Lower lobe of right lung (tissue), 2 donors: ENCODE measurements around the gene IFT22. TPM values are rescaled to one million over a fixed set of nuclear protein-coding genes. Genes with fewer than 3 reads are reported as not detected.

Source experiments
- ATAC-seq, 2 donors: fragments of 200-7000 bp; cut with Tn5 transposase; one replicate each; pipeline ENCODE4 v1.9.1; 2020 to 2022; ENCODE audit warnings: mild to moderate bottlenecking in 2 of 2, moderate library complexity in 2 of 2
- DNase-seq: peaks from one replicate; pipeline ENCODE4 v3.0.0-alpha.2; 2020
- H3K27ac ChIP-seq: fragments of 200-600 bp; one replicate; pipeline ENCODE4 v1.8.0; 2022
- H3K27me3 ChIP-seq: fragments of 200-600 bp; one replicate; pipeline ENCODE4 v1.8.0; 2022; ENCODE audit warnings: low read depth
- H3K36me3 ChIP-seq: fragments of 200-600 bp; one replicate; pipeline ENCODE4 v1.8.0; 2022; ENCODE audit warnings: mild to moderate bottlenecking
- H3K4me1 ChIP-seq: fragments of 200-600 bp; one replicate; pipeline ENCODE4 v1.8.0; 2022
- H3K4me3 ChIP-seq: fragments of 200-600 bp; one replicate; pipeline ENCODE4 v1.8.0; 2022; ENCODE audit warnings: mild to moderate bottlenecking
- H3K9me3 ChIP-seq: fragments of 200-600 bp; one replicate; pipeline ENCODE4 v1.8.0; 2022
- CTCF ChIP-seq: fragments of 200-600 bp; IDR thresholded peaks from one replicate; pipeline ENCODE4 v1.8.0; 2022; ENCODE audit warnings: antibody characterized with exemption, mild to moderate bottlenecking
- intact Hi-C: fragments of 100-400 bp; cut with DNase I; formaldehyde crosslinking; loops from one replicate; pipeline ENCODE4 v1.11.0; 2022
- total RNA-seq: library from RNA; stranded (reverse); fragmentation: NEBNext Ultra II Directional; extraction: Animal tissue kit (Norgen Biotek cat#: 25700); gene quantifications from one replicate; pipeline ENCODE4 v1.2.1, GENCODE V29; 2021
- donor health status: DM: no; HTN: yes; CAD: no; lungs with severe emphysema.

Gene IFT22
- total RNA-seq, 1 donor from 2014 or later: 19.4 TPM

GRCh38 chr7:101328159-101328558 is 6.5 kb upstream of the IFT22 start:
- intact Hi-C loops: no loop called here
- ATAC-seq (no peak), DNase-seq (no peak)
- no peak overlapping the region for H3K27ac ChIP-seq
- no peaks in the 10 kb centered on the region for H3K4me1 ChIP-seq
- H3K9me3 ChIP-seq: no peaks in the 10 kb centered on the region
- no peak for TF ChIP-seq CTCF
- H3K4me3 ChIP-seq: no peak overlapping the region
- peaks cover 3% of the 10 kb centered on the region for H3K27me3 ChIP-seq
- H3K36me3 ChIP-seq: no peaks in the 10 kb centered on the region

GRCh38 chr7:101319401-101319800 is 2.2 kb downstream of the IFT22 start:
- intact Hi-C loops: no loop called here

GRCh38 chr7:101315336-101315735 is 6.3 kb downstream of the IFT22 start:
- peak; percentile 64 for TF ChIP-seq CTCF
- intact Hi-C loops: no loop called here
- Histone ChIP-seq H3K9me3 (peaks cover 4% of the 10 kb centered on the region), H3K4me1 (no peaks in the 10 kb centered on the region), H3K36me3 (peaks cover 33% of the 10 kb centered on the region), H3K27me3 (no peaks in the 10 kb centered on the region), H3K27ac (no peak overlapping the region), H3K4me3 (no peak overlapping the region)
- no peak for DNase-seq
- no peak for ATAC-seq

More at GRCh38 chr7:101319401-101319800, 2.2 kb downstream of the IFT22 start:
- Histone ChIP-seq H3K27ac (no peak overlapping the region), H3K9me3 (no peaks in the 10 kb centered on the region), H3K36me3 (peaks cover 33% of the 10 kb centered on the region), H3K4me1 (peaks cover 11% of the 10 kb centered on the region), H3K27me3 (no peaks in the 10 kb centered on the region), H3K4me3 (no peak overlapping the region)
- TF ChIP-seq CTCF: no peak
- DNase-seq: no peak
- no peak for ATAC-seq

GRCh38 chr7:101308245-101309085 is 13.1 kb downstream of the IFT22 start:
- Histone ChIP-seq H3K27ac (no peak overlapping the region), H3K36me3 (no peaks in the 10 kb centered on the region), H3K27me3 (peaks cover 44% of the 10 kb centered on the region), H3K4me1 (peaks cover 6% of the 10 kb centered on the region), H3K4me3 (peak overlapping the region; percentile 53), H3K9me3 (peaks cover 8% of the 10 kb centered on the region)
- DNase-seq (peak; percentile 86), ATAC-seq (peak; percentile 95 to 98)
- TF ChIP-seq CTCF: no peak
- intact Hi-C loops: no loop called here

GRCh38 chr7:101306307-101306706 is 15.3 kb downstream of the IFT22 start:
- Histone ChIP-seq H3K9me3 (peaks cover 10% of the 10 kb centered on the region), H3K4me3 (no peak overlapping the region), H3K27me3 (peaks cover 65% of the 10 kb centered on the region), H3K36me3 (no peaks in the 10 kb centered on the region), H3K4me1 (peaks cover 6% of the 10 kb centered on the region), H3K27ac (no peak overlapping the region)
- DNase-seq (no peak), ATAC-seq (no peak)
- no peak for TF ChIP-seq CTCF
- intact Hi-C loops: no loop called here
